ENCODE measurements around the gene C1QA.

Gene C1QA

DNA sequence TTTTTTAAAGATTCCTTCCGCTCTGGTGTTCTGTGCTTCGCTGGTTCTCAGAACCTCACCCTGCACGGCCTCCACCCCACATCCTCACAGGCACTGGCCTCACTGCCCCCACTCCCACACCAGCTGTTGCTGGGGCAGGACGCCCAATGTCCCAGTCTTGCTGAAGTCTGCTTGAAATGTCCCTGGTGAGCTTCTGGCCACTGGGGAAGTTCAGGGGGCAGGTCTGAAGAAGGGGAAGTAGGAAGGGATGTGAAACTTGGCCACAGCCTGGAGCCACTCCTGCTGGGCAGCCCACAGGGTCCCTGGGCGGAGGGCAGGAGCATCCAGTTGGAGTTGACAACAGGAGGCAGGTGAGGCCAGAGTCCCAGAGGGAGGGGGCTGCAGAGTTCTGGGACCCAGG, at the start of gene C1QA:
C1QA (plus strand) TSS at position 276 of the 400 bp plus-strand sequence. CDS start 989 bp downstream, outside the sequence.
- DNase-seq (ENCODE audit: low read depth in 2 of 2): no peak

DNA sequence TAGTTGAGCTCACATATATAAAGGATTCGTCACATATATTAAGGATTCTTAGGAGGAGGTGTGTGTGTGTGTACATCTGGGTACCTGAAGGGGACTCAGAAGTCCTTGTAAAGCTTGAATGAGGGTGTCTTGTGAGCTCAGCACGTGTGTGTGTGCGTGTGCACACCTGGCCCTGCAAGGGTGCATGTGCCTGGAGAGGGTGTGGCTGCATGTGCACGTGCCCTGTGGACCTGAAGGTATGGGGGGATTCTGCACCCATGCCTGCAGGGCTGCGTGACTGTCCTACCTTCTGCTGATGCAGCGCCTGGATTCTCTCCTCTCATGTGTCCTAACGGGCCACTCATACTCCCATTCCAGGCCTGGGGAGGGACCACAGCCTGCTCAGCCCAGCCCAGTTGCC, 49.2 kb upstream of the C1QA start:
- no peak for DNase-seq (ENCODE audit: low read depth in 2 of 2)

GRCh38 chr1:22588899-22589422, 47.5 kb upstream of the C1QA start:
- no peak for DNase-seq (ENCODE audit: low read depth in 2 of 2)

DNA sequence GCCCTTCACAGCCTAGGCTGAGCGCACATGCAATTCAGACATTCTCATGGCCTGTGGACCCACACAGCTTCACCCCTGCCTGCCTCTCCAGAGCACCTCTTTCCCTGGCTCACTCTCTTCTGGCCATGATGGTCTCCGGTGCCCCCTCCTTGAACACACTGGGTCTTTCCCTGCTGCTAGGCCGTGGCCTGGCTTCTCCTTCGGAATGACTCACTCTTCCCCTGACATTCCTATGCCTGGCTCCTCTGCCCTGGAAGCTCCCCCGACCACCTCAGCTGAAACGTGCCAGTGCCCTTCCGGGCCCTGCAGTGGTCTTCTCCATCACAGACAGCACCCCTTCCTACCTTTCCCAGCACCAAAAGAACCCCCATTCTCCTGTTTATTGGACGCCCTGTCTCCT, 44.9 kb upstream of the C1QA start:
- DNase-seq (ENCODE audit: low read depth in 2 of 2): no peak

DNA sequence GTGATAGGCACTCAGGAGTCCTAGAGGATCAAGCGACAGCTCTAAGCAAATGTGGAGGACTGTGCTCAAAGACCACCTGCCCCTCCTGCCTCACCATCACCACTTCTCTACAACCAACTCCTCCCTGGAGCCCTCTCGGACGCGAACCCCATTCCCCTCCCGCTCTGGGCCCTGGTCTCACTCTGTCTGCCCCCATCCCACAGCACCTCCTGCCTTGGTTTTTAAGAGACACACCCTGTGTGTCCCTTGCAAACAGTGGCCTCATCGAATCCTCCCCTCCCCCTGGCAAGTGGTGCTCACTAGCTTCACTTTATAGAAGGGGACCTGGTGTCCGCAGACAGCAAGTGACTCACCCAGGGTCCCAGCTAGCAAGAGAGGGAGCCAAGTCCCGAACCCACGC, 44.4 kb upstream of the C1QA start:
- no peak for DNase-seq (ENCODE audit: low read depth in 2 of 2)

- no peak for DNase-seq (ENCODE audit: low read depth in 2 of 2)
Measured at GRCh38 chr1:22592919-22593790, 43.3 kb upstream of the C1QA start.

GRCh38 chr1:22594396-22594795, 42.0 kb upstream of the C1QA start:
- no peak for DNase-seq (ENCODE audit: low read depth in 2 of 2)

DNA sequence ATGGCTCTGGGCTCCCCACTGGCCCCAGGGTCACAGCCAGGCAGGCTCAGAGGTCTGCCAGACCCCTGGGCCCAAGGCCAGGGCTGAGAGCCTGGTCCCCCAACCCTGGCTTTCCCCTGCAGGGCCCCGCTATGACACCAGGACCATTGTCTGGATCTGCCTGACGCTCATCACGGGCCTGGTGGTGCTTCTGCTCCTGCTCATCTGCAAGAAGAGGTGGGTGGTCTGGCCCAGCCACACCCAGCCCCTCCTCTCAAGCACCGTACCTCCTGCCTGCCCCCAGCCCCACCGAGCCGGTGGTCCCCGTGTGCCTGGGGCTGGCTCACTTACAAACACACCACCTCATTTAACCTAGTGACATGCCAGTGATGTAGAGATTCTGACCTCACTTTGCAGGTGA, 41.3 kb upstream of the C1QA start:
- no peak for DNase-seq (ENCODE audit: low read depth in 2 of 2)

- no peak for DNase-seq (ENCODE audit: low read depth in 2 of 2)
Measured at GRCh38 chr1:22597301-22597965, 39.0 kb upstream of the C1QA start.

DNA sequence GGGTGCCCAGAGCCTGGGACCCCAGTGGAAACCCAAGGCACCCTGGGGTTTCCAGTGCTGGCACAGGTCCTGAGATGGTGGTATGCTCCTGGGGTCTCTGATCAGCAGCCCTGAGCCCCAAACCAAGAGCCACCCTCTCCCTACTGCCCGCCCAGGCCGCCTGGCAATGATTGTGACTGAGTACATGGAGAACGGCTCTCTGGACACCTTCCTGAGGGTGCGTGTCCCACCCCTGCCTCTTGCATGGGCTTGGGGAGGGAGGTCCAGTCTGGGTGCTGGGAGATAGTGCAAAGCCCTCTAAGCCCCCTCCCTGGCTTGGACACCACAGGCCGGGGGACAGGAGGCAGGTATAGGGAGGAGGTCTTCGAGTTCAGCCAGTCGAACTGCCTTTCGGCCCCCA, 38.4 kb upstream of the C1QA start:
- no peak for DNase-seq (ENCODE audit: low read depth in 2 of 2)

DNA sequence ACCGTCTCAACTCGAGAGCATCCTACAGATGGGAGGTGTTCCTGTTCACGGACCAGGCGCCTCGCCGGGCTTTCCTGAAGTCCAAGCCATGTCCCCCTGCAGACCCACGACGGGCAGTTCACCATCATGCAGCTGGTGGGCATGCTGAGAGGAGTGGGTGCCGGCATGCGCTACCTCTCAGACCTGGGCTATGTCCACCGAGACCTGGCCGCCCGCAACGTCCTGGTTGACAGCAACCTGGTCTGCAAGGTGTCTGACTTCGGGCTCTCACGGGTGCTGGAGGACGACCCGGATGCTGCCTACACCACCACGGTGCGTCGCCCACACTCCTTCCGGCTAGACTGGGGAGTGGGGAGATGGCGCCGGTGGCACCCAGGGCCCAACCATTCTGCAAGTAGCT, 37.7 kb upstream of the C1QA start:
- DNase-seq (ENCODE audit: low read depth in 2 of 2): no peak

DNA sequence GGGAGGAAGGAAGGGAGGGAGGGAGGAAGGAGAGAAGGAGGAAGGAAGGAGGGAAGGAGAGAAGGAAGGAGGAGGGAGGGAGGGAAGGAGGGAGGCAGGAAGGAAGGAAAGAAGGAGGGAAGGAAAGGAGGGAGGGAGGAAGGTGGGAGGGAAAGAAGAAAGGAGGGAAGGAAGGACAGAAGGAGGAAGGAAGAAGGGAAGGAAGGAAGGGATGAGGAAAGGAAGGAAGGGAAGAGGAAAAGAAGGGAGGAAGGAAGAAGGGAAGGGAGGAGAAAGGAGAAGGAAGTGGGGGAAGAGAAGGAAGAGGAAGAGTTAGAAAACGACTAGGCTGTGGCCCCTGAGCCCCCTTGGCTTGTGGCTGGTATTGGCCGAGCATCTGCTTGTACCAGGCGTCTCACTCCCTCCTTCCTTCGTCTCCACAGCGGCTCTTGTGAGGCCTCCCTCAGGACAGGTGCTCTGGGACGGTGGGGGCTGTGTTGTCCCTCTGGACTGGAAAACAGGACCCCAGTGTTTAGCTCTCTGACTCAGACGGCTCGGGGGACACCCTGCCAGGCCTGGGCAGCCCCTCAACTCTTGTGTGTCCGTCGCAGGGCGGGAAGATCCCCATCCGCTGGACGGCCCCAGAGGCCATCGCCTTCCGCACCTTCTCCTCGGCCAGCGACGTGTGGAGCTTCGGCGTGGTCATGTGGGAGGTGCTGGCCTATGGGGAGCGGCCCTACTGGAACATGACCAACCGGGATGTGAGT, 36.2 kb upstream of the C1QA start:
- no peak for DNase-seq (ENCODE audit: low read depth in 2 of 2)

DNA sequence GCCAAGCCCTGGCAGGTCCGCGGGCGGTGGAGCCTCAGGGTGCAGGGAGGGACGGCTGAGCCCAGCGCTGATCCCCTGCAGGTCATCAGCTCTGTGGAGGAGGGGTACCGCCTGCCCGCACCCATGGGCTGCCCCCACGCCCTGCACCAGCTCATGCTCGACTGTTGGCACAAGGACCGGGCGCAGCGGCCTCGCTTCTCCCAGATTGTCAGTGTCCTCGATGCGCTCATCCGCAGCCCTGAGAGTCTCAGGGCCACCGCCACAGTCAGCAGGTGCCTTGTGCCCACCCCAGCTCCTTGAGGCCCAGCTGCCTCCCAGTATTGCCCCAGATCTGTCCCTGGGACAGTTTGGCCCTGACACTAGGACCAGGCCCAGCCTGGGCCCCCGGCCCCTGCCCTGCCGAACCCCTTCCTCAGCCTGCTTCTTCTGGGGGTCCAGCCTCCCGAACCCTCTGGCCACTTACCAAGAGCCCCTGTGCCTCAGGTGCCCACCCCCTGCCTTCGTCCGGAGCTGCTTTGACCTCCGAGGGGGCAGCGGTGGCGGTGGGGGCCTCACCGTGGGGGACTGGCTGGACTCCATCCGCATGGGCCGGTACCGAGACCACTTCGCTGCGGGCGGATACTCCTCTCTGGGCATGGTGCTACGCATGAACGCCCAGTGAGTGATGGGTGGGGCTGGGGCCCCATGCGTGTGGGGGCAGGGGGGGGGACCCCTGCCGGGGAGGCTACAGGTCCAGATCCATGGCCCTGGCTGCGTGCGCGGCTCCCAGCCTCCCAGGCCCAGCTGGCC, 35.4 kb upstream of the C1QA start:
- no peak for DNase-seq (ENCODE audit: low read depth in 2 of 2)

- no peak for DNase-seq (ENCODE audit: low read depth in 2 of 2)
Measured at GRCh38 chr1:22601610-22602009, 34.8 kb upstream of the C1QA start.

- no peak for DNase-seq (ENCODE audit: low read depth in 2 of 2)
Measured at GRCh38 chr1:22602060-22602740, 34.2 kb upstream of the C1QA start.

- DNase-seq (ENCODE audit: low read depth in 2 of 2): no peak
Measured at GRCh38 chr1:22606161-22606560, 30.3 kb upstream of the C1QA start.

- DNase-seq (ENCODE audit: low read depth in 2 of 2): no peak
Measured at GRCh38 chr1:22607154-22607553, 29.3 kb upstream of the C1QA start.

DNA sequence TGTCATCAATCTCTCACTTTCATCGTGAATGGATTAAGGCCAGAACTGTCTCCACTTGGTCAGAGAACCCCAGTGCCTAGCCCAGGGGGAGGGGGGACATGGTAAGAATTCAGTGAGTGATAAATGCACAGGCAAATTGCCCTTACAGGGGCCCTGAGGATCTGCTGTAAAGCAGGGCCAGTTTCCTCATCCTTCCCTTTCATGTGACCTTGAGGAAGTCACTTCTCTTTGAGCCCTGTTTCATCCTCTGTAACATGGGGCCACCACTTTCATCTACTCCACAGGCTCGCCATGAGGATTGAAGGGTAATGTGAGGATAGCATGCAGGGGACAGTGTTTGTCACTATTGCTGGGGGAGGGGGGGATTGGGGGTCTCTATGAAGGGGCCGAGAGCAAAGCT, 28.1 kb upstream of the C1QA start:
- no peak for DNase-seq (ENCODE audit: low read depth in 2 of 2)

DNA sequence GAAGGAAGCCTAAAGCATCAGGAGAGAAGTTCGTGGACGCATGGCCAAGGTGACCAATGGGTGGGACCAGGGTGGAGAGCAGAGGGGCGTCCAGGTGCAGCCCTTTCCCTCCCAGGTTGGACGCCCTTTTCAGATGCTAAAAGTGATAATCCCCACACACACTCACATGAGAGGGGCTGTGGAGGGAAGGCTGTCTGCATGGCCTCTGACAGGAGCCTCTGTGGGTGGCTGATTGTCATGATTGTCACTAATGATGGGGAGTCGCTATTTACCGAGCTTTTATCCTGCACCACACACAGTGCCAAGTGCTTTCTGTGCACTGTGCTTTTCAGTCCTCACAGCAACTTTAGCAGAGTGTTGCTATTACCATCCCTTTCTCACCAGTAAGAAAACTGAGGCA, 27.1 kb upstream of the C1QA start:
- DNase-seq (ENCODE audit: low read depth in 2 of 2): no peak

DNA sequence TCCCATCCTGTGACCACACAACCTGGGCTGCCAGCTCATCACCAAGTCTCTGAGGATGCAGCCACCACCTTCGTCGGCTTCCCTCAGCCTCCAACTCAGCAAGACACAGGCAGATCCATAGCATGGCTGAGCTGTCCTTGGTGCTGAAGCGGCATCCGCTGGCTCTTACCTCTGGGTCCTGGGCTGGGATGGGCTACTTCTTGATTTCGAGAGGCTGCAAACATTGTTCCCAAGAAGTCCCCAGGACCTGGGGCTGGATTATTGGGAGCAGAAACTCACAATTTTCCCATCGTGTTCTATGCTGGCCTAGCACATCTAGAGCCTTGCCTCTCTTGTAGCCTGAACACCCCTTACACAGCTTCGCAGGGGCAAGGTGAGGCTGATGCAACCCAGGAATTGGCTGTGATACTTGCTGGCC, 24.9 kb upstream of the C1QA start:
- peak in 1 of 2 experiments; percentile 6 for DNase-seq (ENCODE audit: low read depth in 2 of 2)
